ENCODE results near the gene CP.

GRCh38 chr3:149128821-149129220, 92.8 kb downstream of the CP start:
- TF ChIP-seq CTCF (IDR thresholded peaks at IDR 0.05; ENCODE audit: low read depth, low read length, missing input control) = no peak
- TF ChIP-seq SP1 (IDR thresholded peaks at IDR 0.05) = no peak
- TF ChIP-seq, protein P1, sequence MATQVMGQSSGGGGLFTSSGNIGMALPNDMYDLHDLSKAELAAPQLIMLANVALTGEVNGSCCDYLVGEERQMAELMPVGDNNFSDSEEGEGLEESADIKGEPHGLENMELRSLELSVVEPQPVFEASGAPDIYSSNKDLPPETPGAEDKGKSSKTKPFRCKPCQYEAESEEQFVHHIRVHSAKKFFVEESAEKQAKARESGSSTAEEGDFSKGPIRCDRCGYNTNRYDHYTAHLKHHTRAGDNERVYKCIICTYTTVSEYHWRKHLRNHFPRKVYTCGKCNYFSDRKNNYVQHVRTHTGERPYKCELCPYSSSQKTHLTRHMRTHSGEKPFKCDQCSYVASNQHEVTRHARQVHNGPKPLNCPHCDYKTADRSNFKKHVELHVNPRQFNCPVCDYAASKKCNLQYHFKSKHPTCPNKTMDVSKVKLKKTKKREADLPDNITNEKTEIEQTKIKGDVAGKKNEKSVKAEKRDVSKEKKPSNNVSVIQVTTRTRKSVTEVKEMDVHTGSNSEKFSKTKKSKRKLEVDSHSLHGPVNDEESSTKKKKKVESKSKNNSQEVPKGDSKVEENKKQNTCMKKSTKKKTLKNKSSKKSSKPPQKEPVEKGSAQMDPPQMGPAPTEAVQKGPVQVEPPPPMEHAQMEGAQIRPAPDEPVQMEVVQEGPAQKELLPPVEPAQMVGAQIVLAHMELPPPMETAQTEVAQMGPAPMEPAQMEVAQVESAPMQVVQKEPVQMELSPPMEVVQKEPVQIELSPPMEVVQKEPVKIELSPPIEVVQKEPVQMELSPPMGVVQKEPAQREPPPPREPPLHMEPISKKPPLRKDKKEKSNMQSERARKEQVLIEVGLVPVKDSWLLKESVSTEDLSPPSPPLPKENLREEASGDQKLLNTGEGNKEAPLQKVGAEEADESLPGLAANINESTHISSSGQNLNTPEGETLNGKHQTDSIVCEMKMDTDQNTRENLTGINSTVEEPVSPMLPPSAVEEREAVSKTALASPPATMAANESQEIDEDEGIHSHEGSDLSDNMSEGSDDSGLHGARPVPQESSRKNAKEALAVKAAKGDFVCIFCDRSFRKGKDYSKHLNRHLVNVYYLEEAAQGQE (IDR thresholded peaks at IDR 0.05) = no peak
- no peak for TF ChIP-seq FOXA1 (IDR thresholded peaks at IDR 0.05)
- no peak for TF ChIP-seq RAD21 (IDR thresholded peaks at IDR 0.05)
- TF ChIP-seq EGR1 (IDR thresholded peaks at IDR 0.05; ENCODE audit: low read depth in 2 of 2) = no peak
- TF ChIP-seq HNF4G (IDR thresholded peaks at IDR 0.05) = no peak
- no peak for TF ChIP-seq JUND (IDR thresholded peaks at IDR 0.05)
- TF ChIP-seq MAX (IDR thresholded peaks at IDR 0.05) = no peak
- no peak for TF ChIP-seq HNF4A (conservative IDR thresholded peaks at IDR 0.05)
- no peak for TF ChIP-seq YY1 (IDR thresholded peaks at IDR 0.05)

Measured in liver (tissue), 3 donors.